ENCODE results near the gene SMIM45.
"Not testable (repeated sequence)": the region's sequence is repeated elsewhere in the genome, so short reads cannot be mapped to it uniquely, and the experiment has no call there.

SMIM45 gene

DNA sequence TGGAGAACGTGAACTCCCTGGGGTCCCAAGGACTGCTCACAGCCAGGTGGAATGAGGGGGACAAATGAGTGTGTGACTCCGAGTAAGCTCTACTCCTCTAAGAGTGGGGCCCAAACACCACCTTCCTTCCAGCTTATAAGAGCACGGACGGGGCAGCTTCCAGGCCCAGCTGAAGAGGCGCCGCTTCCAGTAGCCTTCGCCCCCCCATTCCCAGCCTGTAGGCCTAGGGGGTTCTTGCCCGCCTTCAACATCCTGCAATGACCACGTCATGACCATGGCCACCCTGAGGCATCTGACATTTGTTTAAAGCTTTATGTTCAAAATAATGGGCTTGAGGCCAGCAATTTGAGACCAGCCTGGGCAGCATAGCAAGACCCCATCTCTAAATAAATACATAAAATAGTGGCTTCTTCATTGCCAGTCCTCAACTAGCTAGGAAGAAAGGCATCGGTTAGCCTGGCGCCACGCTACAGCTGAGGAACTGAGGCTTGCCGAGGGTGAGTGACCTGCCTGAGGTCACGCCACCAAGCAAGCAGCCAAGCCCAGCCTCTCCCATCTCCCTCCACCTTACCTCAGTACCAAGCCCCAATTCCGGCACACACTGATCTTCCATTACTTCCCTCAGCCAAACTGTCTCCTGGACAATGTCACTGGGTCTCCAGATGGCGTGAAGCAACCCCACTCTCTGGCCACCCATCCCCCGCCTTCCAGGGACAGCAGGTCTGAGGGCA is 17.5 kb upstream of the SMIM45 start:
- DNase-seq (ENCODE audit: low spot score) = no peak

DNA sequence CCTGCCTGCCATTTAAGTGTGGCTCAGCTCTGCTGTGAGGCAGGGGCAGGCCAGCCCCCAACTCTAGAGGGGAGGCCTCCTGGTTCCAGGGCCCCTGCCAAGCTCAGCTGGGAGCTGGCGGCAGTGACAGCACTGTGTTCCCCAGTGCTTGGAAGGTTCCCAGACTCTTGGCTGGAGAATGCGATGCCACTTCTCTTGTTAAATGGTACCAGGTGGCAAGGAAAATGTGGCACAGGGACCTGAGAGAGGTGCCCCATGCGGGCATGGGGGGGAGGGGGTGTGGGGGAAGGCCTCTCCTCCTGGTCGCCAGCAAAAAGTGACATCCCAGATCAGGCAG is 17.0 kb upstream of the SMIM45 start:
- DNase-seq (ENCODE audit: low spot score) = no peak

DNA sequence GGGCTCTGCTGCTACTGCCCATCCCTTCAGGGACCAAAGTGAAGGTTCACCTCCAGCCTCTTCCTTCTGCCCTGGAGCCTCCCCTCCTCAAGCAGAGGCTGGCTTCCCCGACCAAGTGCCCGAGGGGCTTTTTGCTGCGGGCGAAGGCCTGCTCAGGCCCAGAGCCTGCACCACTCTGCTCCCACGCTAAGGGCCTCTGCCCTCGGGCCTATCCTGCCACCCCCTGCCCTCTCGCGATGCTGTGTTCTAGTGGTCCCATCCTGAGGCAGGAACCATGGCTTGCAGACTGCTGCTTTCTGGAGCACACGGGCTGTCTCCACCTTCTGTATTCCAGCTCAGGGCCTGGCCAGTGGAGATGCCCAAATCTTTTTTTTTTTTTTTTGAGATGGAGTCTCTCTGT is 16.4 kb upstream of the SMIM45 start:
- DNase-seq (ENCODE audit: low spot score) = no peak

DNA sequence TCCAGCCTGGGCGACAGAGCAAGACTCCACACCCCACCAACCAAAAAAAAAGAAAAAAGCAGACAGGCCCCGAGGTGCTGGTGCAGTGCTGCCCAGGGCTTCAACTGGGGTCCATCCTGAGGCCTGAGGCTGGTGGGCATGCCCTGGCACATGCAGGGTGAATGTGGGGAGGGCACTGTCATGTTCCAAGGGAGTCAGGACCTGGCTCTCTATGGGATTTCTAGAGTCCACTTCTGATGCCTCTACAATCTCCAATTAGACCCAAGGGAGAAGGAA is 15.1 kb upstream of the SMIM45 start:
- no peak for DNase-seq (ENCODE audit: low spot score)

DNA sequence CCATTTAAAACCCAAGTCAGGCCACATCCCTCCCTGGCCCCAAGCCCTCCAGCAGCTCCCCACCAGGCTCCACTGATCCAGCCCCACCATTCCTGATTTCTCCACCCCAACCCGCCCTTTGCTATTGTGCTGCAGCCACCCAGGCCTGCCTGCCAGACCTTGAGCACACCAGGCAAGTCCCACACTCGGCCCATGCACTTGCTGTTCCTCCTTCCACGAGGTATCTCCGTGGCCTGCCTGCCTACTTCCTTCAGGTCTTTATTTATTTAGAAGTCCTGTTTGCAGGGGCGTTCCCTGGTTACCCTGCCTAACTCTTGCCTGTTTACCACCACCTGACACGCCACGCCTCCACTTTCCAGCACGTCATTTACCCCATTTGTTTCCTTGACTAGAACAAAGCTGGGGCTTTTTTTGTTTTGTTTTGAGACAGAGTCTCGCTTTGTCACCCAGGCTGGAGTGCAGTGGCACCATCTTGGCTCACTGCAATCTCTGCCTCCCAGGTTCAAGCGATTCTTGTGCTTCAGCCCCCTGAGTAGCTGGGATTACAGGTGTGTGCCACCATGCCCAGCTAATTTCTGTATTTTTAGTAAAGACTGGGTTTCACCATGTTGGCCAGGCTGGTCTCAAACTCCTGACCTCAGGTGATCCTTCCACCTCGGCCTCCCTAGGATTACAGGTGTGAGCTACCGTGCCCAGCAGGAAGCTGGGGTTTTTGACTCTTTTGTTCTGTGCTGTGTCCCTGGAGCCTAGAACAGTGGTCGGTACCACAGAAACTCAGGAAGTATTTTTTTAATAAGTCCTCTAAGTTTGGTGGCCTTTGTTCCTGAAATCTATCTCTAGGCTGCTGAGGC is 11.7 kb upstream of the SMIM45 start:
- DNase-seq (ENCODE audit: low spot score) = no peak

- DNase-seq (ENCODE audit: low spot score) = peak; percentile 77
These were observed 10.9 kb upstream of the SMIM45 start for GRCh38 chr22:41940832-41941765.

DNA sequence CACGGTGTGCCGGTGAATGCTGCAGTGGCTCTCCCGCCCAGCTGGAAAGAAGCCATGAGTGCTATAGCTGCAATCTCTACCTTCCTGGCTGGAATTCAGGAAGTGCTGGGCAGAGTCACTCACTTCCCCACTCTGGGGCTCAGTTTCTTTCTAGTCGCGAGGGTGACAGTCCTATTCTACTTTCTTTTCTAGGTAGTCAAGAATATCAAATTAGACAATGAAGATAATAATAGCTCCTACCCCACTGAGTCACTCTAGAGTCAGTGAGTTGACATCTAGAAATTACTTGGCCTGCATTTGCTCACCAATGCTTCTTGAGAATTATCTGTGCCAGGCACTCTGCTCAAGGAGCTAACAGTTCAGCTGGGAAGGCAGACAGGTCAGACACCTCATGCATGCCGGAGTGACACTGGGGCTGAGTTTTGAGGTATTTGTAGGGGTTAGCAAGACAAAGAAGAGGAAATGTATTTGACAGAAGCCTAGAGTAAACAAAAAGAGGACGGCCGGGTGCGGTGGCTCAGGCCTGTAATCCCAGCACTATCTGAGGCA is 8.2 kb upstream of the SMIM45 start:
- DNase-seq (ENCODE audit: low spot score) = peak; percentile 73

GRCh38 chr22:41946629-41947423 is 5.1 kb upstream of the SMIM45 start, which contains the start of gene CENPM:
Gene CENPM (minus strand): TSS chr22:41947152. CDS start chr22:41947076, 76 bp downstream.
- DNase-seq (ENCODE audit: low spot score) = peak; percentile 96

DNA sequence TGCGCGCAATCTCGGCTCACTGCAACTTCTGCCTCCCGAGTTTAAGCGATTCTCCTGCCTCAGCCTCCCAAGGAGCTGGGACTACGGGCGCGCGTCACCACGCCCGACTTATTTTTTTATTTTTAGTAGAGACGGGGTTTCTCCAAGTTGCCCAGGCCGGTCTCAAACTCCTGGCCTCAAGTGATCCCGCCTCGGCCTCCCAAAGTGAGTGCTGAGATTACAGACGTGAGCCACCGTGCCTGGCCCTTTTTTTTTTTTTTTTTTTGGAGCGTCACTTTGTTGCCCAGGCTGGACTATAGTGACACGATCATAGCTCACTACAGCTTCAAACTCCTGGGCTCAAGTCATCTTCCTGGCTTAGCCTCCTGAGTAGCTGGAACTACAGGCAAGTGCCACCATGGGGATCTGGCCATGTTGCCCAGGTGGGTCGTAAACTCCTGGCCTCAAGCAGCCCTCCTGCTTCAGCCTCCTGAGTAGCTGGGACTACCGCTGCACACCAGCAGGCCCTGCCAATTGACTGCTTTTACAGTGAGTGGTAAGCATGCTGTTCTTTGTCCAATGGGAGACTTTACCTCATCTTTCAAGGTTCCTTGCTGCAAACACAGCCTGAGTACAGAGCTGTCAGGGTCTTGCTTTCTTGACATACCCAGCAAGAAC is 4.4 kb upstream of the SMIM45 start:
- no peak for DNase-seq (ENCODE audit: low spot score)

GRCh38 chr22:41948142-41948541 is 3.8 kb upstream of the SMIM45 start:
- no peak for DNase-seq (ENCODE audit: low spot score)

DNA sequence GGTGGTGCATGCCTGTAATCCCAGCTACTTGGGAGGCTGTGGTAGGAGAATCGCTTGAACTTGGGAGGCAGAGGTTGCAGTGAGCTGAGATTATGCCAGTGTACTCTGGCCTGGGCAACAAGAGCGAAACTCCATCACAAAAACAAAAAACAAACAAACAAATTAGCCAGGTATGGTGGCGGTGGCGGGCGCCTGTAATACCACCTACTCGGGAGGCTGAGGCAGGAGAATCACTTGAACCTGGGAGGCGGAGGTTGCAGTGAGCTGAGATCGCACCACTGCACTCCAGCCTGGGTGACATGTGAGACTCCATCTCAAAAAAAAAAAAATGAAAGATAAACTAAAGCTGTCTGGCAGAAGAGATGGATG is 3.0 kb upstream of the SMIM45 start:
- not testable (repeated sequence) for DNase-seq (ENCODE audit: low spot score)

- no peak for DNase-seq (ENCODE audit: low spot score)
These were observed 2.5 kb upstream of the SMIM45 start for GRCh38 chr22:41949297-41949965.

DNA sequence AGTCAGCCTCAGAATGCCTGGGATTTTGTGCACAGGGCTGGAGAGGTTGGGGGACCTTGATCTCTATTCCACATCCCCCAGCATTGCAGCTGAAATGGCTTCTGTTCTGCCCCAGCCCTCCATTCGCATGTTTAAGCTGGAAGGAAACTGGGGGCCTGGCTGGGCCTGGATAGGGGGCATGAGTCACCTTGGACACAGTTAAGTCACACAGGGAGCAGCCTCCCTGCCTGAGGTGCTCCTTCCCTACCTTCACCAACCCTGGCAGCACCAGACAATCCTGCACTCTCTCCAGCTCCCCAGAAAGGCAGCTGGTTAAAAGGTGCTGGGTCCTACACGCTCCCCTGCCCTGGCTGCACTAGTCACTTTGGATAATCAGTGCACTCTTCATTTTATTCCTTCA is 763 bp downstream of the SMIM45 start:
- DNase-seq (ENCODE audit: low spot score) = no peak

- DNase-seq (ENCODE audit: low spot score) = no peak
These were observed 6.1 kb downstream of the SMIM45 start for GRCh38 chr22:41957941-41958556.

- DNase-seq (ENCODE audit: low spot score) = no peak
These were observed 11.6 kb downstream of the SMIM45 start for GRCh38 chr22:41963453-41964111.

DNA sequence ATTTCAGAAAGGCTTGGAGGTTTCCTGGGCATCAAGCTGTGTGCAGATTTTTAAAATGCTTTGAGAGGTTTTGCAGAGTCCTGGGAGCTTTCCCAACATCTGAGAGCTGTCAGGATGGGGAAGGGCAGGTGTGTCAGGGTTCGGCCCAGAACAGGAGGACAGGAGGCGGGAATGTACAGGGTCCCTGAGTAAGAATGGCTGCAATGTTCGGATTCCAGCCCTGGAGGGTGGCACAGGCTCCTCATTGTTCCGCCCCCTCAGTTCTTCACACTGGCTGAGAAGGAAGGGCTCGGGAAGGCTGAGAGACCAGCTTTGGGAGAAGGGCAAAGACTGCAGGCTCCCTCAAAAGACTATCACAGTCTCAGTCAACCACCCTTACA is 12.2 kb downstream of the SMIM45 start:
- no peak for DNase-seq (ENCODE audit: low spot score)

- DNase-seq (ENCODE audit: low spot score) = no peak
These were observed 14.3 kb downstream of the SMIM45 start for GRCh38 chr22:41966225-41966606.

GRCh38 chr22:41966607-41967240 is 14.8 kb downstream of the SMIM45 start:
- DNase-seq (ENCODE audit: low spot score) = peak; percentile 95

GRCh38 chr22:41968601-41969000 is 16.7 kb downstream of the SMIM45 start:
- no peak for DNase-seq (ENCODE audit: low spot score)

Measured in RKO (cell line).